HT-29 (cell line): ENCODE data around the gene CLVS2. TPM values are rescaled to one million over a fixed set of nuclear protein-coding genes. Genes with fewer than 3 reads are reported as not detected.

ENCODE experiments used
- total RNA-seq: library from RNA; depleted of rRNA; stranded (reverse); fragments of >200 nt; shearing (Covaris generic); gene quantifications from 2 replicates; pipeline ENCODE4 v1.2.3, GENCODE V29; 2014; rRNA removed

Gene CLVS2
- total RNA-seq, 1 experiment from 2014 or later: not detected

Other genes with a start within 250 kb of the CLVS2 start
- gene FABP7, start 216.5 kb upstream of the CLVS2 start, total RNA-seq: not detected in 2 replicates
- gene SMPDL3A, start 207.0 kb upstream of the CLVS2 start, total RNA-seq: 1.2 and 3.1 TPM in 2 replicates